NCI-H2171 treated with DMSO at 0.1 percent for 48 hours (cell line): ENCODE measurements around the gene SECTM1.

Experiments
- DNase-seq: peaks from one replicate; lab custom pipeline; 2025; lab: John Stamatoyannopoulos, UW

Gene SECTM1

GRCh38 chr17:82278786-82279391, 54.7 kb downstream of the SECTM1 start:
- DNase-seq = peak; percentile 76

- DNase-seq = no peak
Measured at GRCh38 chr17:82278308-82278707, 55.3 kb downstream of the SECTM1 start.

DNA sequence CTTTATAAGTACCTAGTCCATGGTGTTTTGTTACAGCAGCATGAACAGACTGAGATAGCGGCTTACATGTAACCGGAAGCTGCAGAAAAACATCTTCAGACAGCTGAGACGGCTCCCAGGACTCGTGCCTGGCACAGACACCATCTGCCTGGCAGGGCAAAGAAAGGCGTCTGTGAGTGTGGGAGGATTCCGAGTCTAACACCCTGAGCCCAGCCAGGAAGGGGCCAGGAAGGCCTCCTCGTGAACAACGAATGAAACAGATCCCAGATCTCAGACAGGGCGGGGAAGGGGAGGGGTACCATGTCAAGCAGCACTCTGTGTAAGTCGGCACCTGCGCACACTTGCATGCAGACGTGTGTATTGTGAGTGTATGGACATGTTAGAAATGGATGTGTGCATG, 55.7 kb downstream of the SECTM1 start:
- DNase-seq = peak; percentile 80

DNA sequence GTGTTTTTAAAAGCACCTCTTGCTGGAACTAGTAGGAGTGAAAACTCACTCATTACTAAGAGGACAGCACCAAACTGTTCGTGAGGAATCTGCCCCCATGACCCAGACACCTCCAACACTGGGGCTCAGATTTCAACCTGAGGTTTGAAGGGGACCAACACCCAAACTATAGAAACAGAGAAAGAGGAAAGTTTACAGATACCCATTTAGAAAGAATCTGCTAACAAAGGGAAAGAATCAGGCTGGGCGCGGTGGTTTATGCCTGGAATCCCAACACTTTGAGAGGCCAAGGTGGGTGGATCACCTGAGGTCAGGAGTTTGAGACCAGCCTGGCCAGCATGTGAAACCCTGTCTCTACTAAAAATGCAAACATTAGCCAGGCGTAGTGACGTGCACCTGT, 56.6 kb downstream of the SECTM1 start:
- DNase-seq = no peak

DNA sequence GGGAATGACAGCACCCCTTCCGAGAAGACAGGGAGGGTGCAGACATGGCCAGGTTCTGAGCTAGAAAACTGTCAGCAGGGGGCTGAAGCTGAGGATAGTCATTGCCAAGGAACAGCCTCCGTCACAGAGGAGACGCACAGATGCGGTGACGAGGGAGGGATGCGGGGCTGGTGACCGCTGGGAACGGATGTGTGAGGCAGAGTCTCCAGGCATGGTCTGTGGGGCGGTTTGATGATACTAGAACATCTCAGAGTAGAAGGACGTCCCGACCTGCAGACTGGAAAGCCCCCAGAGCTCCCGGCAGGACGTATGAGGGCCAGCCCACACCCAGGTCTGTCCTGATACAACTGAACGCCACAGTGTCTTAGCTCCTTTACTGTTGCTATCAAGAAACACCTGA, 58.2 kb downstream of the SECTM1 start:
- DNase-seq = no peak

GRCh38 chr17:82274134-82275020, 59.2 kb downstream of the SECTM1 start:
- DNase-seq = no peak

DNA sequence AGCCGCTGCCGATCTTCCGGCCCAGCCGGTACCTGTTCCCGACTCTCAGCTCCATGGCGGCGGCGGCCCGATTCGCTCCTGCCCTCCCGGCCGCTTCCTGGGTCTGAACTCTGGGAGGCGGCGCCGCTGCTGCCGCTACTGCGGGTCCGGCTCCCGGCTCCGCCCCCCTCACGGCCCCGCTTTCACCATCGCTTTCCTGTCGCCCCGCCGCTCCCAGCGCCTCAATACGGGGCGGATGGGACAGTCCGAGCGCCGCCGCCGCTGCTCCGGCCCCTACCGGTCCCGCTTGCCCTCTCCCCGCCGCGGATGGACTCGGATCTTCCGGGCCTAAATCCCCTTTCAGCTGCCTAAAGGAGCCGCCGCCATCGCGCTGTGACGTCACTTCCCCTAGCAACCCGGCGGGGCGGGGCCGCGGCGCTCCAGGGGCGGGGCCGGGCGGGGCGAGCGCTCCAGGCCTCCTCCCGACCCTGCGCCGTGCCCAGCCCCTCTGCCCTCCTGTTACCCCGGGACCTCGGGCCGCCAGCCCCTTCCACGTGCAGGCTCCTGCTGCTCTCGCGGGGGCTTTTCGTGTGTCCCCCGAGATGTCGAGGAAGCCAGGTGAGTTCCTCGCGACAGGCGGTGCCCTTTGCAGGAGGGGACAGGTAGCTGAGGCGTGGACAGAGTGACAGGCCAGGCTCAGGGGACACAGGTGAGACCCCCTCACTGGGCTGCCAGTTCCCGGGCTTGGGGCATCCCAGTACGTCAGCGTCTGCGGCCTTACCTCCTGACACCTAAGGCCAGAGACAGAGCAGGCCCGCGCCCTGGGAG, 60.0 kb downstream of the SECTM1 start, which contains the start of gene CSNK1D:
Gene CSNK1D (minus strand): TSS at position 374 of the 807 bp plus-strand sequence. CDS start 319 bp downstream, at position 55.
- DNase-seq = peak; percentile 85

- DNase-seq = no peak
Measured at GRCh38 chr17:82272495-82273326, 60.9 kb downstream of the SECTM1 start.

- DNase-seq = no peak
Measured at GRCh38 chr17:82271401-82271800, 62.2 kb downstream of the SECTM1 start.
